Loucy (cell line): ENCODE results near the gene DCP2.
"Not testable (repeated sequence)": the region's sequence is repeated elsewhere in the genome, so short reads cannot be mapped to it uniquely, and the experiment has no call there.

ENCODE experiments used
- H2AFZ ChIP-seq: fragments of 200-600 bp; sonication (generic); 2 replicates; pipeline ENCODE4 v1.6.0; 2016; ENCODE audit warnings: antibody characterized with exemption, mild to moderate bottlenecking, low read length, moderate library complexity
- H3F3A ChIP-seq: fragments of 200-600 bp; 2 replicates; pipeline ENCODE4 v1.6.0; 2016; ENCODE audit warnings: antibody characterized with exemption, low read depth, mild to moderate bottlenecking
- H3K27me3 ChIP-seq: fragments of 200-600 bp; sonication (generic); 2 replicates; pipeline ENCODE4 v1.6.1; 2014; ENCODE audit warnings: low read length, mild to moderate bottlenecking; ENCODE audit not compliant: insufficient read depth, poor library complexity, severe bottlenecking
- H3K36me3 ChIP-seq: fragments of 200-600 bp; sonication (generic); 2 replicates; pipeline ENCODE4 v1.6.1; 2016; ENCODE audit warnings: low read length; ENCODE audit not compliant: insufficient read depth
- H3K4me1 ChIP-seq: fragments of 200-600 bp; sonication (generic); 2 replicates; pipeline ENCODE4 v1.5.1; 2014; ENCODE audit warnings: low read length, mild to moderate bottlenecking; ENCODE audit not compliant: insufficient read depth, poor library complexity, severe bottlenecking
- H3K4me2 ChIP-seq: fragments of 200-600 bp; sonication (generic); 2 replicates; pipeline ENCODE4 v1.6.0; 2014; ENCODE audit warnings: antibody characterized with exemption, low read length, low read depth, mild to moderate bottlenecking; ENCODE audit not compliant: poor library complexity, severe bottlenecking
- H3K4me3 ChIP-seq: fragments of 200-600 bp; sonication (generic); 2 replicates; pipeline ENCODE4 v1.5.1; 2014; ENCODE audit warnings: low read length, mild to moderate bottlenecking, mixed read lengths; ENCODE audit not compliant: poor library complexity, severe bottlenecking
- H3K79me2 ChIP-seq: fragments of 200-600 bp; sonication (generic); 2 replicates; pipeline ENCODE4 v1.6.1; 2014; ENCODE audit warnings: low read length; ENCODE audit not compliant: insufficient read depth
- H3K9ac ChIP-seq: fragments of 200-600 bp; sonication (generic); 2 replicates; pipeline ENCODE4 v1.6.0; 2014; ENCODE audit warnings: mild to moderate bottlenecking, low read depth, low read length, moderate library complexity; ENCODE audit not compliant: poor library complexity, severe bottlenecking
- H3K9me2 ChIP-seq: fragments of 200-600 bp; sonication (generic); replicated peaks from 2 replicates; pipeline ENCODE4 v1.6.1; 2016; ENCODE audit warnings: low read depth, low read length, mixed read lengths
- H3K9me3 ChIP-seq: fragments of 200-600 bp; sonication (generic); 2 replicates; pipeline ENCODE4 v1.6.1; 2014; ENCODE audit warnings: mild to moderate bottlenecking, antibody characterized with exemption, low read length, low read depth; ENCODE audit not compliant: insufficient read depth
- H4K20me1 ChIP-seq: fragments of 200-600 bp; sonication (generic); 2 replicates; pipeline ENCODE4 v1.6.0; 2014; ENCODE audit warnings: antibody characterized with exemption, low read length, mild to moderate bottlenecking; ENCODE audit not compliant: insufficient read depth, poor library complexity, severe bottlenecking
- CTCF ChIP-seq: fragments of 200-600 bp; sonication (generic); conservative IDR thresholded peaks from 2 replicates; pipeline ENCODE4 v1.5.1; 2014; ENCODE audit warnings: mild to moderate bottlenecking, antibody characterized with exemption, low read length
- EZH2phosphoT487 ChIP-seq: fragments of 200-600 bp; IDR thresholded peaks from 2 replicates; pipeline ENCODE4 v1.6.1; 2018; ENCODE audit warnings: antibody characterized with exemption, mild to moderate bottlenecking, moderate library complexity, borderline replicate concordance

The DCP2 gene

GRCh38 chr5:112960315-112960714 lies 16.3 kb upstream of the DCP2 start:
- Histone ChIP-seq H3F3A (no peaks in the 10 kb centered on the region), H3K36me3 (no peaks in the 10 kb centered on the region), H3K9me3 (no peaks in the 10 kb centered on the region), H3K27me3 (no peaks in the 10 kb centered on the region), H3K9me2 (no peaks in the 10 kb centered on the region), H3K4me3 (no peak overlapping the region), H2AFZ (no peak overlapping the region), H3K79me2 (no peaks in the 10 kb centered on the region), H3K9ac (no peak overlapping the region), H4K20me1 (no peaks in the 10 kb centered on the region), H3K4me1 (no peaks in the 10 kb centered on the region), H3K4me2 (no peak overlapping the region)
- no peak for TF ChIP-seq EZH2phosphoT487
- no peak for TF ChIP-seq CTCF

DNA sequence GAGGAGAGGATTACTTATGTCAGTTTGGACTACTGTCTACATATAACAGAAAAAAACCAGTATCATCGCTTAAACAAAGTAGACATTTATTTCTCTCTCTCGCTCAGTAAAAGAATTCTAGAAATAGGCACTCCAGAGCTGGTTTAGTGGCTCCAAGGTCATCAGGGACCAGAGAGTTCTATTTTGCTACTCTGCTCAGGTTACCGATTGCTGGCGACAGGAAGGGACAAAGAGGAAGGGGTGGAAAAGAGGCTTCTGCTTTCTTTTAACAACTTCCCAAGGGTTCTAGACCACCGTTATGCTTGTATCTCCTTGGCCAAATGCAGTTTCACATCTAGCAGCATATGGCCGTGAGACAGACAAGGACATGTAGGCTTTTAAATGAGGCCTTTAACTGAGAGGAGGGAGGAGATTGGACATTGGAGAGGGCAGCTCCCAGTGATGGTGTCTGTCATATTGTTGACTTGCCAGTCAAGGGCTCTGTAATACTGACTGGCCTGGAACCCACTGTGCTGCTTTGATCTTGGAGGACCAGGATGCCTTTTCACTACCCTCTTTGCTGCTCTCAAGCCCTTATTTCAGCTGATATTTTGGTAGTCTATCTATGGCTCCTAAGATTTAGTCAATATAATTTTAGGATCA lies 15.6 kb upstream of the DCP2 start:
- Histone ChIP-seq H2AFZ (no peak overlapping the region), H3K4me1 (no peaks in the 10 kb centered on the region), H3K9ac (no peak overlapping the region)

DNA sequence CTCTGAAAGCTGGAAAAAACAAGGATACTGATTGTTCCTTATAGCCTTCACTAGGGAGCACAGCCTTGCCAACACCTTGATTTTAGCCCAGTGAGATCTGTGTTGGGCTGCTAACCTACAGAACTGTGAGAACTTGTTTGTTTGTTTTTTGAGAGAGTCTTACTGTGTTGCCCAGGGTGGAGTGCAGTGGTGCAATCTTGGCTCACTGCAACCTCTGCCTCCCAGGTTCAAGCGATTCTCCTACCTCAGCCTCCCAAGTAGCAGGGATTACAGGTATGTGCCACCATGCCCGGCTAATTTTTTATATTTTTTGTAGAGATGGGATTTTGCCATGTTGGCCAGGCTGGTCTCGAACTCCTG lies 13.2 kb upstream of the DCP2 start:
- not testable (repeated sequence) for H3K36me3 ChIP-seq, H3K4me1 ChIP-seq, H3K27me3 ChIP-seq, H3K79me2 ChIP-seq, H3K9me2 ChIP-seq, H2AFZ ChIP-seq, H3K4me2 ChIP-seq, H3K9me3 ChIP-seq, H4K20me1 ChIP-seq, H3K9ac ChIP-seq, H3F3A ChIP-seq, H3K4me3 ChIP-seq

More for the DNA sequence above, 15.6 kb upstream of the DCP2 start:
- TF ChIP-seq CTCF (no peak), EZH2phosphoT487 (no peak)
- no peaks in the 10 kb centered on the region for H3F3A ChIP-seq
- no peaks in the 10 kb centered on the region for H3K36me3 ChIP-seq
- H4K20me1 ChIP-seq = no peaks in the 10 kb centered on the region
- H3K9me2 ChIP-seq = no peaks in the 10 kb centered on the region
- H3K9me3 ChIP-seq = no peaks in the 10 kb centered on the region
- H3K27me3 ChIP-seq = no peaks in the 10 kb centered on the region
- H3K79me2 ChIP-seq = no peaks in the 10 kb centered on the region
- no peak overlapping the region for H3K4me2 ChIP-seq
- no peak overlapping the region for H3K4me3 ChIP-seq

DNA sequence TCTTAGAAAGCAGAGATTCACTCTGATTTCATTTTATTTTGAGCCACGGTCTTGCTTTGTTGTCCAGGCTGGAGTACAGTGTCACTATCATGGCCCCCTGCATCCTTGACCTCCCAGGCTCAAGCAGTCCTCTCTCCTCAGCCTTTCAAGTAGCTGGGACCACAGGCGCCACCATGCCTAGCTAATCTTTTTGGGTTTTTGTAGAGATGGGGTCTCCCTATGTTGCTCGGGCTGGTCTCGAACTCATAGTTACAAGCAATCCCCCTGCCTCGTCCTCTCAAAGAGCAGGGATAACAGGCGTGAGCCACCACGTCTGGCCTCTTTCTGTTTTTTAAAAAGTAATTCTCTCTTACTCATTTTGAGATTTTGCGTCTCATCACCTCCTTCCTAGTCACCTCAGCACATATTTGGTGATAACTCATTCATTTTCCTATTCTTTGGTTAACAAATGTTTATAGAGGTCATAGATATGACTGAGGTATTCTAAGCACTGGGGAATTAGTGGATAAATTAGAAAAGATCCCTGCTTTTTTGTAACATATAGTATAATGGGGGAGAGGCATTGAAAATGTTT lies 10.8 kb upstream of the DCP2 start:
- Histone ChIP-seq H4K20me1 (no peaks in the 10 kb centered on the region), H3K27me3 (no peaks in the 10 kb centered on the region), H3K9ac (no peak overlapping the region), H3K9me3 (no peaks in the 10 kb centered on the region), H3K4me1 (no peaks in the 10 kb centered on the region), H3K36me3 (no peaks in the 10 kb centered on the region), H3K4me2 (no peak overlapping the region), H3F3A (no peaks in the 10 kb centered on the region), H3K9me2 (no peaks in the 10 kb centered on the region), H2AFZ (no peak overlapping the region), H3K4me3 (no peak overlapping the region), H3K79me2 (no peaks in the 10 kb centered on the region)
- TF ChIP-seq CTCF (no peak), EZH2phosphoT487 (no peak)
